B cell (primary cell): ENCODE data around the gene TLK1. TPM values are rescaled to one million over a fixed set of nuclear protein-coding genes. Genes with fewer than 3 reads are reported as not detected.

ENCODE experiments used
- ATAC-seq: fragments of 200-7000 bp; cut with Tn5 transposase; one replicate; pipeline ENCODE4 v1.10.0; 2021; ENCODE audit warnings: low read depth, mild to moderate bottlenecking, moderate number of reproducible peaks, moderate library complexity
- CTCF ChIA-PET: fragments of 350-600 bp; sonication (Branson Sonifier 250); formaldehyde crosslinking; loops from one replicate; lab custom pipeline; 2021; ENCODE audit warnings: antibody characterized with exemption, inconsistent platforms; lab: Charles Lee
- POLR2A ChIA-PET: fragments of 350-600 bp; sonication (Branson Sonifier 250); formaldehyde crosslinking; loops from one replicate; lab custom pipeline; 2021; ENCODE audit warnings: antibody characterized with exemption; lab: Charles Lee
- DNase-seq: peaks from one replicate; pipeline ENCODE4 v3.0.0; 2013
- H2AFZ ChIP-seq: 2 replicates; pipeline ENCODE4 v1.6.1; 2012; ENCODE audit warnings: mild to moderate bottlenecking, low read depth, low read length; ENCODE audit not compliant: insufficient read depth, poor library complexity, severe bottlenecking
- H3K27ac ChIP-seq, 2 donors: 1 replicate in 1 of 2; 2 replicates in 1 of 2; pipeline ENCODE4 v1.5.1; 2012 to 2013; ENCODE audit warnings: low read length in 2 of 2, mild to moderate bottlenecking in 2 of 2, moderate library complexity in 1 of 2
- H3K27me3 ChIP-seq, 4 experiments: fragments of 200-600 bp in 1 of 4; sonication (generic) in 1 of 4; replicated peaks in 1 of 4; 1 replicate in 2 of 4; 2 replicates in 2 of 4; pipeline versions ENCODE4 v1.6.1 to v1.7.0; 2013 to 2016; ENCODE audit warnings: low read length in 3 of 4, mild to moderate bottlenecking in 2 of 4, mixed read lengths in 1 of 4, moderate library complexity in 1 of 4; ENCODE audit not compliant: insufficient read depth in 4 of 4, control insufficient read depth in 3 of 4; ENCODE audit errors: control extremely low read depth in 1 of 4
- H3K36me3 ChIP-seq, 2 experiments: replicated peaks in 1 of 2; 1 replicate in 1 of 2; 2 replicates in 1 of 2; pipeline versions ENCODE4 v1.6.1 to v1.7.1; 2013; ENCODE audit warnings: low read length in 1 of 2; ENCODE audit not compliant: insufficient read depth in 2 of 2, control insufficient read depth in 1 of 2; ENCODE audit errors: control extremely low read depth in 1 of 2, extremely low read depth in 1 of 2
- H3K4me1 ChIP-seq, 2 donors: fragments of 200-600 bp in 1 of 2; sonication (generic) in 1 of 2; 1 replicate in 1 of 2; 2 replicates in 1 of 2; pipeline versions ENCODE4 v1.5.1 to v1.6.1; 2013 to 2017; ENCODE audit warnings: low read length in 2 of 2; ENCODE audit not compliant: control insufficient read depth in 2 of 2, insufficient read depth in 2 of 2
- H3K4me2 ChIP-seq: replicated peaks from 2 replicates; pipeline ENCODE3; 2012; ENCODE audit warnings: mild to moderate bottlenecking, low read depth, low read length; ENCODE audit not compliant: poor library complexity, severe bottlenecking
- H3K4me3 ChIP-seq, 5 experiments: fragments of 200-600 bp in 1 of 5; sonication (generic) in 1 of 5; 1 replicate in 3 of 5; 2 replicates in 2 of 5; pipeline versions ENCODE4 v1.5.1 to v1.7.0; 2011 to 2016; ENCODE audit warnings: low read length in 4 of 5, mild to moderate bottlenecking in 4 of 5, low read depth in 2 of 5, control low read depth in 1 of 5, moderate library complexity in 1 of 5; ENCODE audit not compliant: insufficient read depth in 1 of 5; ENCODE audit errors: control extremely low read depth in 1 of 5, extremely low read depth in 1 of 5
- H3K79me2 ChIP-seq: fragments of 200-600 bp; sonication (generic); one replicate; pipeline ENCODE4 v1.6.0; 2016; ENCODE audit warnings: low read length; ENCODE audit not compliant: control insufficient read depth, insufficient read depth
- H3K9ac ChIP-seq: fragments of 200-600 bp; sonication (generic); 2 replicates; pipeline ENCODE4 v1.6.1; 2017; ENCODE audit warnings: mild to moderate bottlenecking, low read length, moderate library complexity
- H3K9me3 ChIP-seq, 3 donors: one replicate each; pipeline versions ENCODE4 v1.6.1 to v1.7.1; 2013; ENCODE audit warnings: low read length in 2 of 3; ENCODE audit not compliant: control insufficient read depth in 2 of 3, insufficient read depth in 1 of 3; ENCODE audit errors: control extremely low read depth in 1 of 3
- H4K20me1 ChIP-seq: 2 replicates; pipeline ENCODE4 v1.6.0; 2012; ENCODE audit warnings: mild to moderate bottlenecking, low read length; ENCODE audit not compliant: insufficient read depth, control insufficient read depth, poor library complexity, severe bottlenecking
- H3K27ac Mint-ChIP-seq: one replicate; pipeline ENCODE4 v1.8.0; 2021; ENCODE audit warnings: mixed read lengths
- H3K27me3 Mint-ChIP-seq: one replicate; pipeline ENCODE4 v1.8.0; 2021; ENCODE audit warnings: mixed read lengths
- H3K4me1 Mint-ChIP-seq: one replicate; pipeline ENCODE4 v1.8.0; 2021; ENCODE audit warnings: mixed read lengths
- H3K4me3 Mint-ChIP-seq: one replicate; pipeline ENCODE4 v1.8.0; 2021; ENCODE audit warnings: mixed read lengths
- H3K9me3 Mint-ChIP-seq: one replicate; pipeline ENCODE4 v1.8.0; 2022; ENCODE audit warnings: mixed read lengths; ENCODE audit not compliant: insufficient read depth
- CTCF ChIP-seq: fragments of 200-600 bp; IDR thresholded peaks from one replicate; pipeline ENCODE4 v1.8.0; 2022; ENCODE audit warnings: antibody characterized with exemption, mild to moderate bottlenecking
- EZH2 ChIP-seq: IDR thresholded peaks from 2 replicates; pipeline ENCODE4 v1.6.1; 2012; ENCODE audit warnings: borderline replicate concordance, low read depth, mild to moderate bottlenecking, moderate library complexity, low read length; ENCODE audit not compliant: insufficient read depth, poor library complexity, severe bottlenecking
- WGBS: methylation state at CpG from one replicate; pipeline ENCODE4 v1.1.5; 2013; ENCODE audit warnings: missing lambda C conversion rate; ENCODE audit not compliant: insufficient coverage; 5-methylcytosine and 5-hydroxymethylcytosine counted together
- intact Hi-C: fragments of 100-400 bp; cut with micrococcal nuclease; formaldehyde crosslinking; loops from one replicate; pipeline ENCODE4 v1.10.0; 2022
- polyA plus RNA-seq: library from polyadenylated mRNA; depleted of rRNA; stranded (reverse); fragments of >200 nt; gene quantifications from 2 replicates; pipeline ENCODE4 v1.2.3, GENCODE V29; 2012
- total RNA-seq, 2 donors: library from RNA; stranded (reverse); fragments of 120-200 nt in 1 of 2; gene quantifications; 1 replicate in 1 of 2; 2 replicates in 1 of 2; pipeline versions ENCODE4 v1.2.3 to v1.2.4, GENCODE V29; 2013 to 2022

TLK1 gene
- total and polyA plus RNA-seq, 2 donors (not counting 1 experiment from before 2014, with no cell fraction given) = 13.8 to 186 TPM

- ChIA-PET CTCF (interaction anchor here (1.0 kb wide), 2 partner anchors 9 to 76 kb away, joined by 3 read pairs; no protein-coding TSS in a partner anchor), POLR2A (no interaction called here)
- ATAC-seq (no peak), DNase-seq (no peak)
- no peak overlapping the region for H3K27ac ChIP-seq
- H4K20me1 ChIP-seq = no peaks in the 10 kb centered on the region
- H3K4me1 Mint-ChIP-seq = peaks cover 4% of the 10 kb centered on the region
- H3K79me2 ChIP-seq = no peaks in the 10 kb centered on the region
- no CpG with 5 or more reads among the region's 2 CpGs for WGBS
- no peaks in the 10 kb centered on the region for H3K4me1 ChIP-seq
- TF ChIP-seq CTCF (no peak), EZH2 (no peak)
- no peak overlapping the region for H3K4me3 ChIP-seq
- H3K27me3 ChIP-seq = no peaks in the 10 kb centered on the region
- peaks cover 3% of the 10 kb centered on the region for H3K9me3 Mint-ChIP-seq
- peaks cover 0 to 12% (median 1%) of the 10 kb centered on the region in 3 donors for H3K9me3 ChIP-seq
- no peak overlapping the region for H3K4me3 Mint-ChIP-seq
- H3K9ac ChIP-seq = no peak overlapping the region
- intact Hi-C loops = no loop called here
- H3K36me3 ChIP-seq = peaks cover 23 to 58% of the 10 kb centered on the region in 2 experiments
- H3K27ac Mint-ChIP-seq = no peak overlapping the region
- H3K4me2 ChIP-seq = no peak overlapping the region
- no peaks in the 10 kb centered on the region for H3K27me3 Mint-ChIP-seq
- H2AFZ ChIP-seq = no peak overlapping the region
Observed at GRCh38 chr2:171004363-171004762, 156.3 kb downstream of the TLK1 start.

- H3K4me3 ChIP-seq = no peak overlapping the region
- TF ChIP-seq EZH2 (no peak), CTCF (no peak)
- CTCF ChIA-PET = no interaction called here
- Mint-ChIP-seq H3K4me3 (no peak overlapping the region), H3K9me3 (peaks cover 3% of the 10 kb centered on the region), H3K27ac (no peak overlapping the region), H3K4me1 (peaks cover 4% of the 10 kb centered on the region), H3K27me3 (no peaks in the 10 kb centered on the region)
- H3K9ac ChIP-seq = no peak overlapping the region
- DNase-seq (no peak), ATAC-seq (no peak)
- no peak overlapping the region for H2AFZ ChIP-seq
- POLR2A ChIA-PET = no interaction called here
- peaks cover 6 to 63% of the 10 kb centered on the region in 2 experiments for H3K36me3 ChIP-seq
- H4K20me1 ChIP-seq = no peaks in the 10 kb centered on the region
- no peak overlapping the region for H3K4me2 ChIP-seq
- H3K27ac ChIP-seq = no peak overlapping the region
- peaks cover 0 to 12% (median 0%) of the 10 kb centered on the region in 3 donors for H3K9me3 ChIP-seq
- 85% methylated on average over 4 of the region's 6 CpGs for WGBS
- H3K79me2 ChIP-seq = no peaks in the 10 kb centered on the region
- H3K4me1 ChIP-seq = no peaks in the 10 kb centered on the region
- no peaks in the 10 kb centered on the region for H3K27me3 ChIP-seq
- intact Hi-C loops = no loop called here
Observed at GRCh38 chr2:170999654-171000053, 161.0 kb downstream of the TLK1 start.
